Suprapubic skin (tissue), 3 donors: Measurements from ENCODE around the gene PRR3.

Experiments used
- EP300 ChIP-seq: sonication (generic); formaldehyde crosslinking; IDR thresholded peaks from one replicate; pipeline ENCODE4 v1.6.1; 2017; ENCODE audit warnings: antibody characterized with exemption
- POLR2A ChIP-seq, 2 donors: fragments of 450-650 bp; IDR thresholded peaks; one replicate each; pipeline ENCODE4 v1.6.1; 2017; ENCODE audit warnings: antibody characterized with exemption in 2 of 2, mild to moderate bottlenecking in 2 of 2, moderate library complexity in 2 of 2
- TF ChIP-seq, protein P1 (sequence below), 2 donors: fragments of 200-600 bp in 1 of 2; fragments of 450-650 bp in 1 of 2; sonication (generic) in 1 of 2; IDR thresholded peaks; one replicate each; pipeline ENCODE4 v1.5.1; 2016 to 2019; ENCODE audit warnings: antibody characterized with exemption in 2 of 2, mild to moderate bottlenecking in 1 of 2, moderate library complexity in 1 of 2

DNA sequence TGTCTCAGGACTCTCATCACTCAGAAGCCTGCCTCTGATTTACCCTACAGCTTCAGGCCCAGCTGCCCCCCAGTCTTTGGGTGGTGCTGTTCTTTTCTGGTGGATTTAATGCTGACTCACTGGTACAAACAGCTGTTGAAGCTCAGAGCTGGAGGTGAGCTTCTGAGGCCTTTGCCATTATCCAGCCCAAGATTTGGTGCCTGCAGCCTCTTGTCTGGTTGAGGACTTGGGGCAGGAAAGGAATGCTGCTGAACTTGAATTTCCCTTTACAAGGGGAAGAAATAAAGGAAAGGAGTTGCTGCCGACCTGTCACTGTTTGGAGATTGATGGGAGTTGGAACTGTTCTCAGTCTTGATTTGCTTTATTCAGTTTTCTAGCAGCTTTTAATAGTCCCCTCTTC lies 33.9 kb downstream of the PRR3 start:
- TF ChIP-seq, protein P1, sequence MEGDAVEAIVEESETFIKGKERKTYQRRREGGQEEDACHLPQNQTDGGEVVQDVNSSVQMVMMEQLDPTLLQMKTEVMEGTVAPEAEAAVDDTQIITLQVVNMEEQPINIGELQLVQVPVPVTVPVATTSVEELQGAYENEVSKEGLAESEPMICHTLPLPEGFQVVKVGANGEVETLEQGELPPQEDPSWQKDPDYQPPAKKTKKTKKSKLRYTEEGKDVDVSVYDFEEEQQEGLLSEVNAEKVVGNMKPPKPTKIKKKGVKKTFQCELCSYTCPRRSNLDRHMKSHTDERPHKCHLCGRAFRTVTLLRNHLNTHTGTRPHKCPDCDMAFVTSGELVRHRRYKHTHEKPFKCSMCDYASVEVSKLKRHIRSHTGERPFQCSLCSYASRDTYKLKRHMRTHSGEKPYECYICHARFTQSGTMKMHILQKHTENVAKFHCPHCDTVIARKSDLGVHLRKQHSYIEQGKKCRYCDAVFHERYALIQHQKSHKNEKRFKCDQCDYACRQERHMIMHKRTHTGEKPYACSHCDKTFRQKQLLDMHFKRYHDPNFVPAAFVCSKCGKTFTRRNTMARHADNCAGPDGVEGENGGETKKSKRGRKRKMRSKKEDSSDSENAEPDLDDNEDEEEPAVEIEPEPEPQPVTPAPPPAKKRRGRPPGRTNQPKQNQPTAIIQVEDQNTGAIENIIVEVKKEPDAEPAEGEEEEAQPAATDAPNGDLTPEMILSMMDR (IDR thresholded peaks at IDR 0.05): no peak
- TF ChIP-seq EP300: no peak
- no peak for TF ChIP-seq POLR2A (IDR thresholded peaks at IDR 0.05)
